HCT116 (cell line): Measurements from ENCODE around the gene ZBTB2.

Source experiments
- EZH2 ChIP-seq: fragments of 200-600 bp; sonication (generic); IDR thresholded peaks from 2 replicates; pipeline ENCODE4 v1.6.1; 2017; ENCODE audit warnings: antibody characterized with exemption, mixed run types
- EZH2phosphoT487 ChIP-seq: fragments of 200-600 bp; IDR thresholded peaks from 2 replicates; pipeline ENCODE4 v1.6.1; 2018; ENCODE audit warnings: antibody characterized with exemption, borderline replicate concordance
- SIN3A ChIP-seq: IDR thresholded peaks from 2 replicates; pipeline ENCODE4 v1.6.1; 2012; ENCODE audit warnings: low read depth
- TF ChIP-seq, protein P1 (sequence below), 3 experiments: fragments of 200-600 bp in 1 of 3; sonication (generic) in 1 of 3; IDR thresholded peaks in 2 of 3; conservative IDR thresholded peaks in 1 of 3; 2 replicates each; pipeline ENCODE4 v1.5.1; 2012 to 2017; ENCODE audit warnings: low read depth in 2 of 3, low read length in 2 of 3, antibody characterized with exemption in 1 of 3, borderline replicate concordance in 1 of 3, control low read depth in 1 of 3, mild to moderate bottlenecking in 1 of 3, mixed read lengths in 1 of 3, mixed run types in 1 of 3, moderate library complexity in 1 of 3; ENCODE audit not compliant: insufficient read depth in 1 of 3

- TF ChIP-seq, protein P1, sequence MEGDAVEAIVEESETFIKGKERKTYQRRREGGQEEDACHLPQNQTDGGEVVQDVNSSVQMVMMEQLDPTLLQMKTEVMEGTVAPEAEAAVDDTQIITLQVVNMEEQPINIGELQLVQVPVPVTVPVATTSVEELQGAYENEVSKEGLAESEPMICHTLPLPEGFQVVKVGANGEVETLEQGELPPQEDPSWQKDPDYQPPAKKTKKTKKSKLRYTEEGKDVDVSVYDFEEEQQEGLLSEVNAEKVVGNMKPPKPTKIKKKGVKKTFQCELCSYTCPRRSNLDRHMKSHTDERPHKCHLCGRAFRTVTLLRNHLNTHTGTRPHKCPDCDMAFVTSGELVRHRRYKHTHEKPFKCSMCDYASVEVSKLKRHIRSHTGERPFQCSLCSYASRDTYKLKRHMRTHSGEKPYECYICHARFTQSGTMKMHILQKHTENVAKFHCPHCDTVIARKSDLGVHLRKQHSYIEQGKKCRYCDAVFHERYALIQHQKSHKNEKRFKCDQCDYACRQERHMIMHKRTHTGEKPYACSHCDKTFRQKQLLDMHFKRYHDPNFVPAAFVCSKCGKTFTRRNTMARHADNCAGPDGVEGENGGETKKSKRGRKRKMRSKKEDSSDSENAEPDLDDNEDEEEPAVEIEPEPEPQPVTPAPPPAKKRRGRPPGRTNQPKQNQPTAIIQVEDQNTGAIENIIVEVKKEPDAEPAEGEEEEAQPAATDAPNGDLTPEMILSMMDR (IDR thresholded peaks at IDR 0.05 in 2 of 3, conservative IDR thresholded peaks at IDR 0.05 in 1 of 3; ENCODE audit: borderline replicate concordance in 1 of 3, insufficient read depth in 1 of 3, low read depth in 2 of 3, low read length in 2 of 3), result no peak
- no peak for TF ChIP-seq SIN3A
- TF ChIP-seq EZH2, result no peak
- TF ChIP-seq EZH2phosphoT487, result no peak
Measured at GRCh38 chr6:151440498-151440897, 49.1 kb upstream of the ZBTB2 start.
